Kidney (tissue), 14 donors: Measurements from ENCODE around the gene WDR54. TPM values are rescaled to one million over a fixed set of nuclear protein-coding genes. Genes with fewer than 3 reads are reported as not detected.

Experiments
- DNase-seq, 5 donors: peaks; one replicate each; pipeline ENCODE4 v3.0.0-alpha.2; 2013 to 2020
- FAIRE-seq: peaks from 2 replicates; lab custom pipeline; 2012; peaks lifted over from hg19 to GRCh38; lab: Jason Lieb, UNC
- H3K27ac ChIP-seq, 2 donors: one replicate each; pipeline ENCODE4 v1.7.0; 2013; ENCODE audit warnings: low read depth in 2 of 2, low read length in 2 of 2, inconsistent platforms in 1 of 2
- H3K27me3 ChIP-seq: one replicate; pipeline ENCODE4 v1.7.1; 2013; ENCODE audit warnings: low read length, inconsistent platforms; ENCODE audit not compliant: control insufficient read depth, insufficient read depth
- H3K36me3 ChIP-seq, 3 donors: one replicate each; pipeline versions ENCODE4 v1.7.0 to v1.7.1; 2013; ENCODE audit warnings: low read length in 3 of 3, control low read depth in 1 of 3, inconsistent platforms in 1 of 3; ENCODE audit not compliant: insufficient read depth in 3 of 3, control insufficient read depth in 2 of 3
- H3K4me1 ChIP-seq, 3 donors: one replicate each; pipeline versions ENCODE4 v1.7.0 to v1.7.1; 2013; ENCODE audit warnings: low read length in 3 of 3, inconsistent platforms in 1 of 3, low read depth in 1 of 3; ENCODE audit not compliant: control insufficient read depth in 2 of 3, insufficient read depth in 2 of 3
- H3K4me3 ChIP-seq, 3 donors: one replicate each; pipeline versions ENCODE4 v1.7.0 to v1.8.1; 2013; ENCODE audit warnings: low read length in 3 of 3, control low read depth in 1 of 3, inconsistent platforms in 1 of 3
- H3K9ac ChIP-seq, 3 donors: one replicate each; pipeline versions ENCODE4 v1.7.0 to v1.7.1; 2013; ENCODE audit warnings: low read length in 3 of 3, control low read depth in 1 of 3, inconsistent platforms in 1 of 3
- H3K9me3 ChIP-seq, 3 donors: one replicate each; pipeline versions ENCODE4 v1.7.0 to v1.7.1; 2013; ENCODE audit warnings: low read length in 3 of 3, control low read depth in 1 of 3, inconsistent platforms in 1 of 3; ENCODE audit not compliant: control insufficient read depth in 2 of 3, insufficient read depth in 1 of 3
- intact Hi-C: fragments of 100-400 bp; cut with DNase I; formaldehyde crosslinking; loops from one replicate; pipeline ENCODE4 v1.11.1; 2022
- polyA plus RNA-seq: library from polyadenylated mRNA; stranded (reverse); fragments of 350-450 nt; fragmentation: Illumina TruSeq; extraction: RNeasy Lipid Tissue Mini Kit (QIAGEN cat#74804); gene quantifications from one replicate; pipeline ENCODE4 v1.2.3, GENCODE V29; 2014; ENCODE audit warnings: low read depth, low replicate concordance; ENCODE audit not compliant: insufficient read depth
- total RNA-seq: library from RNA; stranded (reverse); fragmentation: NEBNext Ultra II Directional; extraction: Animal tissue kit (Norgen Biotek cat#: 25700); gene quantifications from one replicate; pipeline ENCODE4 v1.2.1, GENCODE V29; 2021
- TF ChIP-seq, protein P1 (sequence below): IDR thresholded peaks from 3 replicates; pipeline ENCODE4 v1.5.1; 2012; ENCODE audit warnings: mild to moderate bottlenecking, moderate library complexity, borderline replicate concordance; ENCODE audit not compliant: insufficient read depth; ENCODE audit errors: extremely low read depth
- donor health status: control.
- donor health status: control.
- donor health status: control.
- donor health status: control.
- donor health status: control.
- donor health status: DM: yes; HTN: yes; CAD: no.
- donor health status: Normal renal cell carcinoma (clear cell type).

Gene WDR54
- total and polyA plus RNA-seq, 2 donors from 2014 or later: 23.3 to 37.6 TPM

DNA sequence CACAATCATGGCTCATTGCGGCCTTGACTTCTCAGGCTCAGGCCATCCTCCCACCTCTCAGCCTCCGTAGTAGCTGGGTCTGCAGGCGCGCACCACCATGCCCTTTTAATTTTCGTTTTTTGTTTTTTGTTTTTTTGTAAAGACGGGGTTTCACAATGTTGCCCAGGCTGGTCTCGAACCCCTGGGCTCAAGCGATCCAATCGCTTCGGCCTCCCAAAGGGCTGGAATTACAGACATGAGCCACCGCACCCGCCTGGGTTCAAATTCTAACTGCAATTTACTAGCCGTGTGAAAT lies 29.1 kb upstream of the WDR54 start:
- FAIRE-seq: no peak
- DNase-seq: peak in 1 of 5 donors; percentile 49
- intact Hi-C loops: no loop called here
- Histone ChIP-seq H3K27ac (no peak overlapping the region), H3K9ac (peak overlapping the region in 1 of 3 donors; percentile 35), H3K4me3 (peak overlapping the region in 2 of 3 donors; percentile 4 to 69), H3K4me1 (peaks cover 8 to 13% (median 9%) of the 10 kb centered on the region in 3 donors), H3K36me3 (no peaks in the 10 kb centered on the region), H3K9me3 (no peaks in the 10 kb centered on the region), H3K27me3 (no peaks in the 10 kb centered on the region)
- TF ChIP-seq, protein P1, sequence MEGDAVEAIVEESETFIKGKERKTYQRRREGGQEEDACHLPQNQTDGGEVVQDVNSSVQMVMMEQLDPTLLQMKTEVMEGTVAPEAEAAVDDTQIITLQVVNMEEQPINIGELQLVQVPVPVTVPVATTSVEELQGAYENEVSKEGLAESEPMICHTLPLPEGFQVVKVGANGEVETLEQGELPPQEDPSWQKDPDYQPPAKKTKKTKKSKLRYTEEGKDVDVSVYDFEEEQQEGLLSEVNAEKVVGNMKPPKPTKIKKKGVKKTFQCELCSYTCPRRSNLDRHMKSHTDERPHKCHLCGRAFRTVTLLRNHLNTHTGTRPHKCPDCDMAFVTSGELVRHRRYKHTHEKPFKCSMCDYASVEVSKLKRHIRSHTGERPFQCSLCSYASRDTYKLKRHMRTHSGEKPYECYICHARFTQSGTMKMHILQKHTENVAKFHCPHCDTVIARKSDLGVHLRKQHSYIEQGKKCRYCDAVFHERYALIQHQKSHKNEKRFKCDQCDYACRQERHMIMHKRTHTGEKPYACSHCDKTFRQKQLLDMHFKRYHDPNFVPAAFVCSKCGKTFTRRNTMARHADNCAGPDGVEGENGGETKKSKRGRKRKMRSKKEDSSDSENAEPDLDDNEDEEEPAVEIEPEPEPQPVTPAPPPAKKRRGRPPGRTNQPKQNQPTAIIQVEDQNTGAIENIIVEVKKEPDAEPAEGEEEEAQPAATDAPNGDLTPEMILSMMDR: no peak

- no peaks in the 10 kb centered on the region for H3K27me3 ChIP-seq
- FAIRE-seq (no peak), DNase-seq (no peak)
- peaks cover 8 to 13% (median 9%) of the 10 kb centered on the region in 3 donors for H3K4me1 ChIP-seq
- TF ChIP-seq, protein P1: no peak
- no peak overlapping the region for H3K27ac ChIP-seq
- H3K9ac ChIP-seq: no peak overlapping the region
- intact Hi-C loops: no loop called here
- H3K36me3 ChIP-seq: no peaks in the 10 kb centered on the region
- no peaks in the 10 kb centered on the region for H3K9me3 ChIP-seq
- H3K4me3 ChIP-seq: no peak overlapping the region
These were observed 28.0 kb upstream of the WDR54 start for GRCh38 chr2:74393525-74393924.

- Histone ChIP-seq H3K9ac (no peak overlapping the region), H3K4me3 (no peak overlapping the region), H3K36me3 (no peaks in the 10 kb centered on the region), H3K4me1 (no peaks in the 10 kb centered on the region), H3K9me3 (no peaks in the 10 kb centered on the region), H3K27me3 (no peaks in the 10 kb centered on the region), H3K27ac (no peak overlapping the region)
- DNase-seq (no peak), FAIRE-seq (no peak)
- TF ChIP-seq, protein P1: no peak
- intact Hi-C loops: no loop called here
These were observed 25.4 kb upstream of the WDR54 start for GRCh38 chr2:74396149-74396548.

DNA sequence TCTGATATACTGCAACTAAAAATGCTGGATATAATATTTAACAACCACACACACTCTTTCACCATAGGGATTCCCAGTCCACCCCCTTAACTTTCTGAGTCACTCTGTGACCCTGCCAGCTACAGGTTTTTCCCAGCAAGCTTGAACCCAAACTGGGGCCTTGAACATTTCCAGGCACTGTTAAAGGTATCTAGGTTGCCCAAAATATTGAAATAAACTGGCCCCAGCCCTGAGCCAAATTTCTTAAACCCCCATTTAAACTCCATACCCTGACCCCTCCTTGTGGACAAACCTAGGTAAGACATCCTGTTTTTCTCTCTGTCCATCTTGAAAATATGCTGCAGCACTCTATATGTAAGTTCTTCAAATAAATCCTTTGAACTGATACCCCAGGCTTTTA lies 21.7 kb upstream of the WDR54 start:
- peak in 1 of 5 donors; percentile 14 for DNase-seq
- no peak overlapping the region for H3K9ac ChIP-seq
- H3K27ac ChIP-seq: no peak overlapping the region
- no peaks in the 10 kb centered on the region for H3K9me3 ChIP-seq
- TF ChIP-seq, protein P1: peak; percentile 27
- H3K27me3 ChIP-seq: no peaks in the 10 kb centered on the region
- intact Hi-C loops: no loop called here
- H3K36me3 ChIP-seq: no peaks in the 10 kb centered on the region
- H3K4me1 ChIP-seq: no peaks in the 10 kb centered on the region
- no peak overlapping the region for H3K4me3 ChIP-seq
- FAIRE-seq: no peak
